Measurements from ENCODE around the gene UBE2R2. TPM values are rescaled to one million over a fixed set of nuclear protein-coding genes. Genes with fewer than 3 reads are reported as not detected.

UBE2R2 gene
- total and polyA plus RNA-seq, 2 of the 4 experiments (the other 2 are of a cell fraction): 12.7 to 24.8 TPM

GRCh38 chr9:33934188-33934878, 117.4 kb downstream of the UBE2R2 start:
- H2BK120ac ChIP-seq (ENCODE audit: low read depth, low read length): no peak overlapping the region
- H4K8ac ChIP-seq (ENCODE audit: low read depth in 2 of 2, low read length in 2 of 2): no peak overlapping the region
- H3K4me3 ChIP-seq (ENCODE audit: insufficient read depth, low read depth, low read length): no peak overlapping the region
- H3K4me2 ChIP-seq (ENCODE audit: low read depth, low read length): no peak overlapping the region
- H4K5ac ChIP-seq (ENCODE audit: low read depth, low read length): no peak overlapping the region
- no peaks in the 10 kb centered on the region for H3K27me3 ChIP-seq (ENCODE audit: control insufficient read depth, insufficient read depth, low read length)
- no peak overlapping the region for H3K4ac ChIP-seq (ENCODE audit: low read depth, low read length)
- H3K36me3 ChIP-seq (ENCODE audit: control insufficient read depth, insufficient read depth, low read length): peaks cover 41% of the 10 kb centered on the region
- peaks cover 30% of the 10 kb centered on the region for H3K9me1 ChIP-seq (ENCODE audit: insufficient read depth, low read length)
- WGBS, 2 experiments (ENCODE audit: extremely low coverage in 2 of 2, insufficient read length in 1 of 2): 92% methylated on average over 2 of the region's 5 CpGs; no CpG with 5 or more reads in 1 of the 2 experiments
- ATAC-seq (ENCODE audit: low read depth): no peak
- H4K91ac ChIP-seq (ENCODE audit: insufficient read depth, low read depth, low read length): no peak overlapping the region
- no peaks in the 10 kb centered on the region for H3K9me3 ChIP-seq (ENCODE audit: control insufficient read depth, insufficient read depth, low read length)
- H3K27ac ChIP-seq (ENCODE audit: insufficient read depth, low read length): no peak overlapping the region
- CTCF ChIA-PET: interaction anchor here (1.7 kb wide), 1 partner anchor 139 kb away, joined by 3 read pairs; no protein-coding TSS in a partner anchor
- no peak overlapping the region for H2BK20ac ChIP-seq (ENCODE audit: low read depth, low read length)
- H2AFZ ChIP-seq (replicated peaks; ENCODE audit: low read length, poor library complexity): no peak overlapping the region
- no peak overlapping the region; the same call in 1 of the 2 replicates for H3K23ac ChIP-seq (ENCODE audit: low read depth, low read length)
- no TSS peak for BruUV-seq (replicated peaks)
- peaks cover 23 to 49% of the 10 kb centered on the region in 2 experiments for H3K79me1 ChIP-seq (ENCODE audit: low read depth in 1 of 2, low read length in 2 of 2)
- no peak overlapping the region for H3K56ac ChIP-seq (ENCODE audit: extremely low read depth, insufficient read depth, low read length)
- H2BK15ac ChIP-seq (ENCODE audit: low read depth, low read length): no peak overlapping the region
- H3K14ac ChIP-seq (replicated peaks; ENCODE audit: low read depth, low read length): no peak overlapping the region
- H3K18ac ChIP-seq (ENCODE audit: low read depth, low read length): no peak overlapping the region
- H2BK5ac ChIP-seq (ENCODE audit: low read depth, low read length, poor library complexity, severe bottlenecking): no peak overlapping the region
- dilution Hi-C loops (cut with HindIII; ENCODE audit: low sequenced_read_pairs, unreplicated experiment): no loop called here
- no peak overlapping the region for H2AK5ac ChIP-seq (ENCODE audit: low read depth, low read length)
- in situ Hi-C loops (cut with MboI; ENCODE audit: low sequenced_read_pairs): no loop called here
- TF ChIP-seq RAD21 (IDR thresholded peaks at IDR 0.05; ENCODE audit: low read length) (no peak), FOS (IDR thresholded peaks at IDR 0.05; ENCODE audit: low read depth, low read length) (no peak), MAFK (IDR thresholded peaks at IDR 0.05; ENCODE audit: low read depth, low read length) (no peak)
- H3K4me1 ChIP-seq (ENCODE audit: control insufficient read depth, insufficient read depth, low read length): no peaks in the 10 kb centered on the region
- no peak for DNase-seq
- intact Hi-C loops (cut with micrococcal nuclease): no loop called here
- peaks cover 5% of the 10 kb centered on the region; the same call in 1 of the 2 replicates for H4K20me1 ChIP-seq (ENCODE audit: insufficient read depth, low read length)
- H3K9ac ChIP-seq (ENCODE audit: low read depth, low read length): no peak overlapping the region
- POLR2A ChIA-PET (ENCODE audit: unreplicated experiment): interaction anchor here (0.7 kb wide), 1 partner anchor 88 kb away, joined by 3 read pairs; no protein-coding TSS in a partner anchor
- H2AK9ac ChIP-seq (replicated peaks; ENCODE audit: low read depth, low read length, poor library complexity): peak overlapping the region; percentile 70
